Ovary (tissue), 9 donors: Measurements from ENCODE around the gene SLC35D1. TPM values are rescaled to one million over a fixed set of nuclear protein-coding genes. Genes with fewer than 3 reads are reported as not detected.

Experiments used
- DNase-seq, 5 donors: peaks; one replicate each; pipeline ENCODE4 v3.0.0-alpha.2; 2019 to 2020
- H3K27ac ChIP-seq, 2 donors: fragments of 200-600 bp; one replicate each; pipeline versions ENCODE4 v1.5.1 to v1.8.0; 2019 to 2022
- H3K27me3 ChIP-seq: fragments of 200-600 bp; one replicate; pipeline ENCODE4 v1.8.0; 2022
- H3K36me3 ChIP-seq: fragments of 200-600 bp; sonication (generic); one replicate; pipeline ENCODE4 v1.5.1; 2019
- H3K4me1 ChIP-seq: one replicate; pipeline ENCODE4 v1.8.1; 2013; ENCODE audit warnings: mild to moderate bottlenecking, moderate library complexity; ENCODE audit not compliant: insufficient read depth
- H3K4me3 ChIP-seq: fragments of 200-600 bp; sonication (generic); one replicate; pipeline ENCODE4 v1.5.1; 2017
- H3K9me3 ChIP-seq, 2 donors: fragments of 200-600 bp in 1 of 2; sonication (generic) in 1 of 2; one replicate each; pipeline versions ENCODE4 v1.5.1 to v1.8.1; 2013 to 2019; ENCODE audit warnings: mild to moderate bottlenecking in 1 of 2, moderate library complexity in 1 of 2
- CTCF ChIP-seq, 3 donors: fragments of 450-650 bp in 2 of 3; fragments of 200-600 bp in 1 of 3; IDR thresholded peaks; one replicate each; pipeline versions ENCODE4 v1.5.1 to v1.8.0; 2016 to 2022; ENCODE audit warnings: antibody characterized with exemption in 3 of 3, mild to moderate bottlenecking in 1 of 3
- EP300 ChIP-seq: sonication (generic); formaldehyde crosslinking; IDR thresholded peaks from one replicate; pipeline ENCODE4 v1.6.1; 2017; ENCODE audit warnings: antibody characterized with exemption
- POLR2A ChIP-seq: fragments of 450-650 bp; IDR thresholded peaks from one replicate; pipeline ENCODE4 v1.6.1; 2017; ENCODE audit warnings: antibody characterized with exemption, mild to moderate bottlenecking, moderate library complexity
- WGBS, 3 donors: extraction: QIAGEN DNeasy Blood & Tissue Kit in 1 of 3; methylation state at CpG; one replicate each; pipeline versions ENCODE4 v1.1.5 to v1.1.7; 2013 to 2017; 5-methylcytosine and 5-hydroxymethylcytosine counted together
- intact Hi-C, 4 donors: fragments of 100-400 bp; cut with DNase I; formaldehyde crosslinking; loops; one replicate each; pipeline versions ENCODE4 v1.11.0 to v1.15.1; 2022 to 2023
- polyA plus RNA-seq, 2 donors: library from polyadenylated mRNA; stranded (reverse); fragments of 200-250 nt in 1 of 2; fragments of 350-450 nt in 1 of 2; fragmentation: Illumina TruSeq in 1 of 2; extraction: RNeasy Lipid Tissue Mini Kit (QIAGEN cat#74804) in 1 of 2; gene quantifications; one replicate each; pipeline ENCODE4 v1.2.3, GENCODE V29; 2013 to 2014
- total RNA-seq, 7 donors: library from RNA; depleted of rRNA in 2 of 7; stranded (reverse); fragments of >200 nt in 2 of 7; fragmentation: NEBNext Ultra II Directional in 3 of 7; extraction: Animal tissue kit (Norgen Biotek cat#: 25700) in 3 of 7; gene quantifications; one replicate each; pipeline versions ENCODE4 v1.1.0 to v1.2.4, GENCODE V29; 2016 to 2023
- donor health status: DM: no; HTN: no; CAD: no; lungs with moderate emphysema.
- donor health status: DM: no; HTN: no; CAD: no.
- donor health status: Bipolar disorder and iron deficiency.
- donor health status: DM: yes; HTN: yes; CAD: no.
- donor health status: DM: no; HTN: no; CAD: no.
- donor health status: DM: yes; HTN: yes; CAD: no.

The SLC35D1 gene
- total and polyA plus RNA-seq, 9 donors, result 5.0 to 16.9 (median 10.3) TPM

GRCh38 chr1:67051196-67051595 is 2.8 kb downstream of the SLC35D1 start:
- no peak for DNase-seq
- no peaks in the 10 kb centered on the region for H3K27me3 ChIP-seq
- intact Hi-C loops, result loop anchor here in 2 of 4 donors (10.0 kb wide), 2 partner anchors 56 to 126 kb away; partner anchors contain the start of genes DNAI4 (in 1 of the 2) and MIER1 (in 1 of the 2)
- H3K4me3 ChIP-seq, result no peak overlapping the region
- no peak for TF ChIP-seq CTCF (IDR thresholded peaks at IDR 0.05)
- TF ChIP-seq EP300, result no peak
- TF ChIP-seq POLR2A, result no peak
- H3K4me1 ChIP-seq, result no peaks in the 10 kb centered on the region
- whole genome bisulfite sequencing, 3 donors, result 45 to 61% (median 58%) methylated on average over 4 of the region's 4 CpGs
- H3K9me3 ChIP-seq, result no peaks in the 10 kb centered on the region
- H3K27ac ChIP-seq, result no peak overlapping the region
- no peaks in the 10 kb centered on the region for H3K36me3 ChIP-seq

- Histone ChIP-seq H3K36me3 (no peaks in the 10 kb centered on the region), H3K4me3 (no peak overlapping the region), H3K4me1 (peaks cover 7% of the 10 kb centered on the region), H3K9me3 (no peaks in the 10 kb centered on the region), H3K27me3 (no peaks in the 10 kb centered on the region), H3K27ac (no peak overlapping the region)
- 82 to 85% (median 85%) methylated on average over 4 of the region's 4 CpGs for WGBS, 3 donors
- DNase-seq, result no peak
- TF ChIP-seq POLR2A (no peak), CTCF (IDR thresholded peaks at IDR 0.05) (no peak), EP300 (no peak)
- intact Hi-C loops, result no loop called here
Measured at GRCh38 chr1:67044631-67045270, 9.2 kb downstream of the SLC35D1 start.

- Histone ChIP-seq H3K27me3 (no peaks in the 10 kb centered on the region), H3K4me1 (peaks cover 7% of the 10 kb centered on the region), H3K36me3 (no peaks in the 10 kb centered on the region), H3K9me3 (no peaks in the 10 kb centered on the region), H3K4me3 (no peak overlapping the region), H3K27ac (no peak overlapping the region)
- no peak for DNase-seq
- TF ChIP-seq POLR2A (no peak), EP300 (no peak), CTCF (IDR thresholded peaks at IDR 0.05) (no peak)
- 57 to 64% (median 64%) methylated on average over 3 of the region's 3 CpGs for WGBS, 3 donors
- intact Hi-C loops, result no loop called here
Measured at GRCh38 chr1:67043366-67043765, 10.6 kb downstream of the SLC35D1 start.

- no peak overlapping the region for H3K4me3 ChIP-seq
- H3K9me3 ChIP-seq, result no peaks in the 10 kb centered on the region
- WGBS, 3 donors, result 15 to 22% (median 17%) methylated on average over 5 of the region's 5 CpGs
- peaks cover 7% of the 10 kb centered on the region for H3K4me1 ChIP-seq
- no peak for DNase-seq
- H3K36me3 ChIP-seq, result no peaks in the 10 kb centered on the region
- no peaks in the 10 kb centered on the region for H3K27me3 ChIP-seq
- intact Hi-C loops, result no loop called here
- H3K27ac ChIP-seq, result no peak overlapping the region
- TF ChIP-seq CTCF (IDR thresholded peaks at IDR 0.05) (no peak), POLR2A (no peak), EP300 (no peak)
Measured at GRCh38 chr1:67041841-67042503, 12.0 kb downstream of the SLC35D1 start.
